Activated T-cell treated with anti-CD3 and anti-CD28 coated beads, Interleukin-2, amount 50 U/mL, for 4 hours (primary cell): ENCODE measurements around the gene VPS26A. TPM values are rescaled to one million over a fixed set of nuclear protein-coding genes. Genes with fewer than 3 reads are reported as not detected.

Source experiments
- ATAC-seq, 2 donors: fragments of 200-7000 bp; cut with Tn5 transposase; one replicate each; pipeline ENCODE4 v1.10.0; 2021
- DNase-seq: peaks from one replicate; pipeline ENCODE4 v3.0.0-alpha.2; 2020
- H3K27me3 Mint-ChIP-seq: one replicate; pipeline ENCODE4 v1.8.0; 2021; ENCODE audit warnings: low read depth, mixed read lengths
- H3K36me3 Mint-ChIP-seq: one replicate; pipeline ENCODE4 v1.8.0; 2022; ENCODE audit warnings: mixed read lengths; ENCODE audit not compliant: insufficient read depth
- H3K4me1 Mint-ChIP-seq: one replicate; pipeline ENCODE4 v1.8.0; 2021; ENCODE audit warnings: low read depth, mixed read lengths
- H3K4me3 Mint-ChIP-seq: one replicate; pipeline ENCODE4 v1.8.0; 2021; ENCODE audit warnings: mild to moderate bottlenecking, moderate library complexity, mixed read lengths
- H3K9me3 Mint-ChIP-seq: one replicate; pipeline ENCODE4 v1.8.0; 2021; ENCODE audit warnings: mixed read lengths
- total RNA-seq, 3 donors: library from RNA; stranded (reverse); gene quantifications; one replicate each; pipeline ENCODE4 v1.2.1, GENCODE V29; 2021

Gene VPS26A
- total RNA-seq, 3 donors from 2014 or later: 25.9 to 30.5 (median 29.9) TPM

DNA sequence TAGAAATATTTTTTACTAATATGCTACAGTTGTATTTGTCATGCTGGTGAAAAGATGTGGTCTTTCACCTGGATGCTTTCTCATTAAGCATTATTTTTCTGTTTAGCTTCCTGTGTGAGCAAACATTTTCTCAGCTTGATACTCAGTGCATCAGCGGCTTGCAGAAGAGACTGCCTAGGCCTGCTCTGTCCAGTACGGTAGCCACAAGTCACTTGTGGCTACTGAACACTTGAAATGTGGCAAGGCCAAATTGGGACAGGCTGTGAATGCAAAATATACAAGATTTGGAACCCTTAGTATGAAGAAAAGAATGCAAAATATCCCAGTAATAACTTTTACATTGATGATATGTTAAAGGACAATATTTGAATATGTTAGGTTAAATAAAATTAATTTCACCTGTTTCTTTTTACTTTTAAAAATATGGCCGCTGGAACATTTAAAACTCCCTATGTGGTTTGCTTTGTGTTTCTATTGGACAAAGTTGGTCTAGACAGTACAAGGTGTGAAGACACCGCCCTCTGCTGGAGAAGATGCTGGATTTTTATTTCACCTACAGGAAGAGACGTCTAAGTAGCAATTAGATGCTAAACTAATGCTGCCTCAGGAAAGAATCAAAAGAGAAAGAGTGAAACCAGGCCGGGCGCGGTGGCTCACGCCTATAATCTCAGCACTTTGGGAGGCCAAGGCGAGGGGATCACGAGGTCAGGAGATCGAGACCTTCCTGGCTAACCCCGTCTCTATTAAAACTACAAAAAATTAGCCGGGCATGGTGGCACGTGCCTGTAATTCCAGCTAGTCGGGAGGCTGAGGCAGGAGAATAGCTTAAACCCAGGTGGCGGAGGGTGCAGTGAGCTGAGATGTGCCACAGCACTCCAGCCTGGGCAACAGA lies 30.8 kb upstream of the VPS26A start:
- Mint-ChIP-seq H3K4me1 (peaks cover 63% of the 10 kb centered on the region), H3K4me3 (peak overlapping the region; percentile 76), H3K9me3 (no peaks in the 10 kb centered on the region), H3K36me3 (peaks cover 40% of the 10 kb centered on the region), H3K27me3 (no peaks in the 10 kb centered on the region)
- DNase-seq (peak; percentile 76), ATAC-seq (peak; percentile 16 to 19)

DNA sequence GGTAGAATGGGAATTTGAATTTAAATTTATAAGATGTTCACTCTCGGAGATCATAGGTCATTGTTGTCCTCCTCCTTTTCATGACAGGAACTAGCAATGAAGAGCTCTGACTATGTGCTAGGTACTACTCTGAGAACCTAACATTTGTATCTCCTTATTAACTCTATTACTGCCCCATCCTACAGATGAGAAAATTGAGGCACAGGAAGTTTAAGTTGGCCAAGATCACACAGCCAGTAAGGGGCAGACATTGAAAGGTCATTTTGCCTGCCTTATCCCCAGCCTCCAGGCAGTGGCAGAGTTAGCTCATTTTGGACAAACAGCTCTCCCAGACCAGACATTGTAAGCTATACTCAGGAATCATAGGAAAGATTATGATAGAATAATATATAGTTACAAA lies 30.0 kb upstream of the VPS26A start:
- H3K27me3 Mint-ChIP-seq: no peaks in the 10 kb centered on the region
- no peaks in the 10 kb centered on the region for H3K9me3 Mint-ChIP-seq
- ATAC-seq (no peak), DNase-seq (no peak)
- peak overlapping the region; percentile 13 for H3K4me3 Mint-ChIP-seq
- H3K4me1 Mint-ChIP-seq: peaks cover 63% of the 10 kb centered on the region
- peaks cover 37% of the 10 kb centered on the region for H3K36me3 Mint-ChIP-seq

GRCh38 chr10:69096045-69096444 lies 27.9 kb upstream of the VPS26A start:
- DNase-seq (no peak), ATAC-seq (peak in 1 of 2 donors; percentile 22)
- peaks cover 55% of the 10 kb centered on the region for H3K4me1 Mint-ChIP-seq
- peaks cover 29% of the 10 kb centered on the region for H3K36me3 Mint-ChIP-seq
- no peaks in the 10 kb centered on the region for H3K9me3 Mint-ChIP-seq
- H3K27me3 Mint-ChIP-seq: no peaks in the 10 kb centered on the region
- no peak overlapping the region for H3K4me3 Mint-ChIP-seq

DNA sequence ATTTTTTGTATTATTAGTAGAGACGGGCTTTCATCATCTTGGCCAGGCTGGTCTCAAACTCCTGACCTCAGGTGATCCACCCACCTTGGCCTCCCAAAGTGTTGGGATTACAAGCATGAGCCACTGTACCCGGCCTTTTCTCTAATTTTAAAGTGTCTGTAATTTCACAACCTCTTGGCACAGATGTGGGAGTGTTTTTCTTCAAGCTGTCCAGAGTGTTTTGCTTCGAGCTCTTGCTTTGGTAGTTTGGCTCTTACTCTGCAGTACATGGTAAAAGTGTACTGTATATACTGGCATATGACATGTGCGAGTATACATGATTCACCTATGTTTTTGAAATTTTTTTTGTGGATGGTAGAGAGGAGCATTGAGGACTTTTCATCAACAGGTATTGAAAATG lies 26.2 kb upstream of the VPS26A start:
- Mint-ChIP-seq H3K9me3 (no peaks in the 10 kb centered on the region), H3K36me3 (peaks cover 33% of the 10 kb centered on the region), H3K27me3 (no peaks in the 10 kb centered on the region), H3K4me1 (peaks cover 55% of the 10 kb centered on the region), H3K4me3 (no peak overlapping the region)
- no peak for DNase-seq
- ATAC-seq: no peak

- no peak overlapping the region for H3K4me3 Mint-ChIP-seq
- no peak for ATAC-seq
These were observed 23.7 kb upstream of the VPS26A start for GRCh38 chr10:69100136-69100872.

DNA sequence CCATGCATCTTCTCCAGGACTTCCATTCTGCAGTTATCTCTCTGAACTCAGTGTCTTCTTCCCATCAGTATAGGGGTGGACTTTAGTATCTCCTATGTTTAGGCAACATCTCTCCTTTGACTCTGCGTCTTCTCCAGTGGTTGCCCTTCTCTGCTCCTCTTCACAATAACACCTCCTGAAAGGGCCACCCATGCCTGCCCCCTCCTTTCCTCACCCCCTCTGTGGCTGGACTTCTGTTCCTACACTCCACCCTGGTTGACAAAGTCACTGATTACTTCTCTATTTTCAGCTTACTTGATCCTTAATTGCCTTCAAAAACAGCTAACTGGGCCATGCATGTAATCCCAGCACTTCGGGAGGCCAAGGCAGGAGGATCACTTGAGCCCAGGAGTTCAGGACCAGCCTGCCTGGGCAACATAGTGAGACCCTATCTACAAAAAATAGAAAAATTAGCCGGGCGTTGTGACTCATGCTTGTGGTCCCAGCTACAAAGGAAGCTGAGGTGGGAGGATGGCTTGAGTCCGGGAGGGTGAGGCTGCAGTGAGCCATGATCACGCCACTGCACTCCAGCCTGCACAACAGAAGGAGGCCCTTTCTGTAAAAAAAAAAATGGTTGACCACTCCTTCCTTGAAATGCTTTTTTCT lies 22.4 kb upstream of the VPS26A start:
- no peaks in the 10 kb centered on the region for H3K27me3 Mint-ChIP-seq
- peak; percentile 44 to 58 for ATAC-seq
- H3K4me1 Mint-ChIP-seq: peaks cover 31% of the 10 kb centered on the region
- DNase-seq: no peak
- peak overlapping the region; percentile 9 for H3K4me3 Mint-ChIP-seq
- peaks cover 45% of the 10 kb centered on the region for H3K36me3 Mint-ChIP-seq
- no peaks in the 10 kb centered on the region for H3K9me3 Mint-ChIP-seq

More at GRCh38 chr10:69100136-69100872, 23.7 kb upstream of the VPS26A start:
- peaks cover 43% of the 10 kb centered on the region for H3K36me3 Mint-ChIP-seq
- no peak for DNase-seq
- peaks cover 40% of the 10 kb centered on the region for H3K4me1 Mint-ChIP-seq
- no peaks in the 10 kb centered on the region for H3K9me3 Mint-ChIP-seq
- no peaks in the 10 kb centered on the region for H3K27me3 Mint-ChIP-seq

DNA sequence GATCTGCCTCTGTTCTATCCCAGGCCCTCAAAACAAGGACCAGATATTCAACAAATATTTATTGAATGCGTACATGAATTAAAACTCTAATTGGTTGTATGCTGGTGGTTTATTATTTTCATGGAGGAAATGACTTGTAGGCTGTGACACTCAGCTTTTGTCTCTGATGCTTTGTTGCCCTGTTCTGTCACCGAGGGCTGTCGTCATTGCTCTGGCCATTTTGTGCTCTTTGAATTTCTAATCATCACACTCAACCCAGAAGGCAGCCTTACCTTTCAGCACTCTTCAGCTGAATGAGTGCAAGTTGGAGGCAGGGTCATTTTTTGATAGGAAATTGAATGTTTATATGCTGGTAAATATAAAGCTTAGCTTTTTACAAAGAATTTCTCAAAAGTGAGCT lies 21.5 kb upstream of the VPS26A start:
- H3K4me1 Mint-ChIP-seq: peaks cover 29% of the 10 kb centered on the region
- DNase-seq (no peak), ATAC-seq (no peak)
- no peaks in the 10 kb centered on the region for H3K27me3 Mint-ChIP-seq
- peaks cover 45% of the 10 kb centered on the region for H3K36me3 Mint-ChIP-seq
- no peak overlapping the region for H3K4me3 Mint-ChIP-seq
- H3K9me3 Mint-ChIP-seq: no peaks in the 10 kb centered on the region

GRCh38 chr10:69103784-69104183 lies 20.2 kb upstream of the VPS26A start:
- Mint-ChIP-seq H3K4me1 (peaks cover 22% of the 10 kb centered on the region), H3K9me3 (no peaks in the 10 kb centered on the region), H3K36me3 (peaks cover 37% of the 10 kb centered on the region), H3K4me3 (no peak overlapping the region), H3K27me3 (no peaks in the 10 kb centered on the region)
- no peak for DNase-seq
- no peak for ATAC-seq

- DNase-seq (no peak), ATAC-seq (no peak)
- no peaks in the 10 kb centered on the region for H3K9me3 Mint-ChIP-seq
- peaks cover 37% of the 10 kb centered on the region for H3K36me3 Mint-ChIP-seq
- peaks cover 22% of the 10 kb centered on the region for H3K4me1 Mint-ChIP-seq
- H3K4me3 Mint-ChIP-seq: no peak overlapping the region
- no peaks in the 10 kb centered on the region for H3K27me3 Mint-ChIP-seq
These were observed 18.8 kb upstream of the VPS26A start for GRCh38 chr10:69104994-69105790.

GRCh38 chr10:69107176-69107490 lies 16.8 kb upstream of the VPS26A start:
- Mint-ChIP-seq H3K4me3 (no peak overlapping the region), H3K9me3 (no peaks in the 10 kb centered on the region), H3K36me3 (peaks cover 23% of the 10 kb centered on the region), H3K27me3 (no peaks in the 10 kb centered on the region), H3K4me1 (peaks cover 4% of the 10 kb centered on the region)
- ATAC-seq (peak in 1 of 2 donors; percentile 11), DNase-seq (no peak)

GRCh38 chr10:69107699-69108098 lies 16.3 kb upstream of the VPS26A start:
- no peaks in the 10 kb centered on the region for H3K4me1 Mint-ChIP-seq
- H3K9me3 Mint-ChIP-seq: no peaks in the 10 kb centered on the region
- no peaks in the 10 kb centered on the region for H3K27me3 Mint-ChIP-seq
- ATAC-seq (no peak), DNase-seq (no peak)
- peaks cover 19% of the 10 kb centered on the region for H3K36me3 Mint-ChIP-seq
- H3K4me3 Mint-ChIP-seq: no peak overlapping the region

GRCh38 chr10:69119896-69120295 lies 4.1 kb upstream of the VPS26A start:
- Mint-ChIP-seq H3K9me3 (no peaks in the 10 kb centered on the region), H3K27me3 (no peaks in the 10 kb centered on the region), H3K36me3 (no peaks in the 10 kb centered on the region), H3K4me1 (peaks cover 11% of the 10 kb centered on the region), H3K4me3 (no peak overlapping the region)
- DNase-seq (no peak), ATAC-seq (no peak)

DNA sequence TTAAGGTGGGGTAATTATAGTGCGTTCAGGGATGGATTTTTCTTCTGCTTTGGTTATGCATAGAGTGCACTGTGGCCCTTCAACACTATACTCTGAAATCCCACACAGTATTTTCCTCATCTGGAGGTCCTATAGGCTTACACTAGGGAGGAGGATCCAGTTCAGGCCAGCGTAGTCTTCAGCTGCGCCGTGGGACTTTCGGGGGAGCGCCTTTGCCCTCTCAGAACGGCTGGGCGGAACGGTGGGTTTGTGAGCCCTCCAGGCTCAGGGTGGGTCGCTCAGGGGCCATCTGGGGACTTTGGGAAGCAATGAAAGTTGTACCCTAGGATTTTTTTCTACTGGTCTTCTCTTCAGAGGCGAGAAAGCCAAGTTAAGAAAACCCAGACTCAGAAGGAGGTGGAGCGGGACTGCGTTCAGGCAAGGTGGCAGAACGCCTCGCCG lies 652 bp upstream of the VPS26A start:
- DNase-seq: no peak
- no peaks in the 10 kb centered on the region for H3K36me3 Mint-ChIP-seq
- H3K4me1 Mint-ChIP-seq: peaks cover 29% of the 10 kb centered on the region

More for the DNA sequence above, 652 bp upstream of the VPS26A start:
- Mint-ChIP-seq H3K4me3 (peak overlapping the region; percentile 93), H3K27me3 (no peaks in the 10 kb centered on the region), H3K9me3 (no peaks in the 10 kb centered on the region)
- peak; percentile 35 to 38 for ATAC-seq
